PC-9 (cell line): ENCODE data around the gene MBNL2. TPM values are rescaled to one million over a fixed set of nuclear protein-coding genes. Genes with fewer than 3 reads are reported as not detected.
A peak's percentile ranks its signal among the peaks of the same experiment; 100 is the strongest.

Experiments used
- BruUV-seq: library from RNA; stranded (reverse); fragments of 400-500 nt; replicated peaks from 2 replicates; lab custom pipeline; 2021; lab: Mats Ljungman, UMichigan
- CTCF ChIA-PET: fragments of 300-600 bp; sonication (Branson Sonifier 250); formaldehyde crosslinking; loops from one replicate; lab custom pipeline; 2022; ENCODE audit warnings: antibody characterized with exemption; lab: Charles Lee
- POLR2A ChIA-PET: fragments of 300-600 bp; sonication (Branson Sonifier 250); formaldehyde crosslinking; loops from one replicate; lab custom pipeline; 2022; ENCODE audit warnings: antibody characterized with exemption; ENCODE audit not compliant: unreplicated experiment; lab: Charles Lee
- DNase-seq, 2 experiments: peaks; one replicate each; pipeline versions ENCODE4 v3.0.0 to v3.0.0-alpha.2; 2015 to 2022; ENCODE audit warnings: mixed read lengths in 1 of 2
- H2AFZ ChIP-seq: fragments of 200-600 bp; sonication (generic); 2 replicates; pipeline ENCODE4 v1.8.1; 2017; ENCODE audit warnings: antibody characterized with exemption
- H3F3A ChIP-seq: fragments of 200-600 bp; sonication (generic); 2 replicates; pipeline ENCODE4 v1.8.1; 2017; ENCODE audit warnings: antibody characterized with exemption, mild to moderate bottlenecking, low read depth; ENCODE audit not compliant: insufficient read depth
- H3K27ac ChIP-seq: fragments of 200-600 bp; sonication (generic); 2 replicates; pipeline ENCODE4 v1.6.1; 2016; ENCODE audit warnings: mixed run types
- H3K27me3 ChIP-seq: fragments of 200-600 bp; sonication (generic); 2 replicates; pipeline ENCODE4 v1.6.1; 2016; ENCODE audit warnings: low read depth, mixed run types; ENCODE audit not compliant: insufficient read depth
- H3K36me3 ChIP-seq: fragments of 200-600 bp; sonication (generic); 2 replicates; pipeline ENCODE4 v1.6.1; 2016; ENCODE audit warnings: low read depth, mixed run types
- H3K4me1 ChIP-seq: fragments of 200-600 bp; sonication (generic); replicated peaks from 2 replicates; pipeline ENCODE4 v1.6.1; 2016; ENCODE audit warnings: mixed run types; ENCODE audit not compliant: insufficient read depth
- H3K4me2 ChIP-seq: fragments of 200-600 bp; sonication (generic); 2 replicates; pipeline ENCODE4 v1.6.1; 2017; ENCODE audit warnings: mixed run types
- H3K4me3 ChIP-seq: fragments of 200-600 bp; sonication (generic); 2 replicates; pipeline ENCODE4 v1.6.1; 2016; ENCODE audit warnings: mixed run types
- H3K79me2 ChIP-seq: fragments of 200-600 bp; sonication (generic); 2 replicates; pipeline ENCODE4 v1.6.1; 2017; ENCODE audit warnings: low read depth, mixed run types
- H3K9me2 ChIP-seq: fragments of 200-600 bp; sonication (generic); 2 replicates; pipeline ENCODE4 v1.8.1; 2017; ENCODE audit warnings: mild to moderate bottlenecking; ENCODE audit not compliant: insufficient read depth
- H3K9me3 ChIP-seq: fragments of 200-600 bp; sonication (generic); 2 replicates; pipeline ENCODE4 v1.8.1; 2016; ENCODE audit warnings: low read depth; ENCODE audit not compliant: insufficient read depth
- H4K20me1 ChIP-seq: fragments of 200-600 bp; sonication (generic); 2 replicates; pipeline ENCODE4 v1.8.1; 2017; ENCODE audit not compliant: insufficient read depth
- EZH2 ChIP-seq: fragments of 200-600 bp; sonication (generic); IDR thresholded peaks from 2 replicates; pipeline ENCODE4 v1.8.0; 2017; ENCODE audit warnings: antibody characterized with exemption, low read depth
- intact Hi-C: fragments of 100-400 bp; cut with micrococcal nuclease; formaldehyde crosslinking; loops from one replicate; pipeline ENCODE4 v1.10.0; 2022; ENCODE audit not compliant: unreplicated experiment
- total RNA-seq: library from RNA; stranded (reverse); gene quantifications from 2 replicates; pipeline ENCODE4 v1.2.3, GENCODE V29; 2021
- TF ChIP-seq, protein P1 (sequence below): fragments of 200-600 bp; sonication (generic); conservative IDR thresholded peaks from 2 replicates; pipeline ENCODE4 v1.6.1; 2017; ENCODE audit warnings: mixed run types, antibody characterized with exemption, mild to moderate bottlenecking, moderate library complexity

The MBNL2 gene
- total RNA-seq, 1 experiment from 2014 or later, result 91.3 TPM

DNA sequence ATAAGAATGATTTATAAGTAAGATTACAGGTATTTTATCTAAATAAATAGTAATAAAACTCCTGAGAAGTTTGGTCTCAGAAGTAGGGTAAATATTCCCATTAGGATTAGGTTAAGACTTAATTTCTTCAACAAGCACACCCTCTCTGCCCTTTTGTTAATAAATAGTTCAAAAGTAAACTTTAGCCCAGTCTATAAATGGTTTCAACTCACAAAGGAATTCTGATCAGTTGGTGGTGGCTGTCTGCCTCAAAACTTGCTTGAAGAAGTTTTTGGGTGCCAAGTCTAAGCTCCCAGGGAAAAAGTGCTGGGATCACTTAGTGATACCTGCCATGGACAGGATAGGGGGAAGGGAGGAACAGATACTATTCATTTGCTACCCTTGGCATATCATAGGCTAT lies 22.9 kb downstream of the MBNL2 start:
- no peak for DNase-seq
- Histone ChIP-seq H3K4me1 (peaks cover 17% of the 10 kb centered on the region; the same call in 1 of the 2 replicates), H3K4me3 (no peak overlapping the region), H2AFZ (no peak overlapping the region), H3K27me3 (no peaks in the 10 kb centered on the region), H3K9me2 (no peaks in the 10 kb centered on the region), H4K20me1 (peaks cover 76% of the 10 kb centered on the region), H3K36me3 (peaks cover 55% of the 10 kb centered on the region), H3K27ac (peak overlapping the region; percentile 30), H3K9me3 (no peaks in the 10 kb centered on the region), H3K4me2 (no peak overlapping the region), H3F3A (peaks cover 16% of the 10 kb centered on the region), H3K79me2 (peaks cover 100% of the 10 kb centered on the region)
- ChIA-PET CTCF (no interaction called here), POLR2A (interaction anchor here (0.6 kb wide), 1 partner anchor 11 kb away, joined by 3 read pairs; no protein-coding TSS in a partner anchor)
- TF ChIP-seq, protein P1, sequence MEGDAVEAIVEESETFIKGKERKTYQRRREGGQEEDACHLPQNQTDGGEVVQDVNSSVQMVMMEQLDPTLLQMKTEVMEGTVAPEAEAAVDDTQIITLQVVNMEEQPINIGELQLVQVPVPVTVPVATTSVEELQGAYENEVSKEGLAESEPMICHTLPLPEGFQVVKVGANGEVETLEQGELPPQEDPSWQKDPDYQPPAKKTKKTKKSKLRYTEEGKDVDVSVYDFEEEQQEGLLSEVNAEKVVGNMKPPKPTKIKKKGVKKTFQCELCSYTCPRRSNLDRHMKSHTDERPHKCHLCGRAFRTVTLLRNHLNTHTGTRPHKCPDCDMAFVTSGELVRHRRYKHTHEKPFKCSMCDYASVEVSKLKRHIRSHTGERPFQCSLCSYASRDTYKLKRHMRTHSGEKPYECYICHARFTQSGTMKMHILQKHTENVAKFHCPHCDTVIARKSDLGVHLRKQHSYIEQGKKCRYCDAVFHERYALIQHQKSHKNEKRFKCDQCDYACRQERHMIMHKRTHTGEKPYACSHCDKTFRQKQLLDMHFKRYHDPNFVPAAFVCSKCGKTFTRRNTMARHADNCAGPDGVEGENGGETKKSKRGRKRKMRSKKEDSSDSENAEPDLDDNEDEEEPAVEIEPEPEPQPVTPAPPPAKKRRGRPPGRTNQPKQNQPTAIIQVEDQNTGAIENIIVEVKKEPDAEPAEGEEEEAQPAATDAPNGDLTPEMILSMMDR, result no peak
- TF ChIP-seq EZH2, result no peak
- no TSS peak for BruUV-seq
- intact Hi-C loops, result no loop called here

DNA sequence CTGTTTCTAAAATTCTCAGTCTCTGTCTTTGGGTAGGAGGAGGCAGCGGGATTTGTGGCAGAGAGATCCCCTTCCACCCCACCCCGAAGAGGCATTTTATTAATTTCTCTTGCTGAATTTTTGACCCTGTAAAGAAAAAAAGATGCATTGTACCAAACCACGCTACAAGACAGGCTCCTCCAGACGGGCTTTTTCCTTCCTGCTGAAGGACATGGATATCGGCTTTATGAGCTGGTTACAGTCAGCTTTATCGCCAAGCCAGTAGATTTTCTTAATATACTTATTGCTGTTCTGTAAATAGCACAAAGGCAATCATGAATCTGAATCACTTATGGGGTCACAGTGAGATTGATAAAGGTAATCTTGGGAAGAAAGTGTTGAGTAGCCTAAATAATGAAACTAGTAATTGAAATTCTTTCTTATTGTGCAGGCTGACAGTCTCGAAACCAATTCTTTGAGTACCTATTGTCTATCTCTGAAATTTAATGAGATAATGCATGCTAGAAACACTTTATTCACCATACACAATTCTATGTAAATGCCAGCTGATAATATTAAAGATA lies 24.5 kb downstream of the MBNL2 start:
- peaks cover 12% of the 10 kb centered on the region for H3F3A ChIP-seq
- H3K27ac ChIP-seq, result no peak overlapping the region
- H4K20me1 ChIP-seq, result peaks cover 59% of the 10 kb centered on the region
- ChIA-PET CTCF (no interaction called here), POLR2A (interaction anchor here (0.7 kb wide), 1 partner anchor 61 kb away, joined by 4 read pairs; no protein-coding TSS in a partner anchor)
- no peaks in the 10 kb centered on the region for H3K9me3 ChIP-seq
- intact Hi-C loops, result no loop called here
- no peak overlapping the region for H3K4me3 ChIP-seq
- peaks cover 100% of the 10 kb centered on the region for H3K79me2 ChIP-seq
- no peak for DNase-seq
- peaks cover 17% of the 10 kb centered on the region; the same call in 1 of the 2 replicates for H3K4me1 ChIP-seq
- H3K9me2 ChIP-seq, result no peaks in the 10 kb centered on the region
- H3K4me2 ChIP-seq, result no peak overlapping the region
- BruUV-seq, result no TSS peak
- no peak overlapping the region for H2AFZ ChIP-seq
- H3K36me3 ChIP-seq, result peaks cover 50% of the 10 kb centered on the region
- TF ChIP-seq, protein P1, result no peak
- TF ChIP-seq EZH2, result no peak
- no peaks in the 10 kb centered on the region for H3K27me3 ChIP-seq

- no TSS peak for BruUV-seq
- peaks cover 47% of the 10 kb centered on the region for H4K20me1 ChIP-seq
- H3K27me3 ChIP-seq, result no peaks in the 10 kb centered on the region
- ChIA-PET CTCF (no interaction called here), POLR2A (no interaction called here)
- no peaks in the 10 kb centered on the region for H3K9me2 ChIP-seq
- peaks cover 29% of the 10 kb centered on the region for H3K4me1 ChIP-seq
- H2AFZ ChIP-seq, result no peak overlapping the region
- intact Hi-C loops, result no loop called here
- peaks cover 47% of the 10 kb centered on the region for H3K36me3 ChIP-seq
- no peak overlapping the region for H3K4me3 ChIP-seq
- H3K9me3 ChIP-seq, result no peaks in the 10 kb centered on the region
- no peak for TF ChIP-seq EZH2
- TF ChIP-seq, protein P1, result no peak
- no peak overlapping the region for H3K4me2 ChIP-seq
- peaks cover 19% of the 10 kb centered on the region for H3F3A ChIP-seq
- no peak for DNase-seq
- H3K27ac ChIP-seq, result 0 out of 2 replicates have a peak overlapping the region, but pooled peaks have one; percentile 10
- H3K79me2 ChIP-seq, result peaks cover 96% of the 10 kb centered on the region
Observed at GRCh38 chr13:97248243-97248642, 26.1 kb downstream of the MBNL2 start.
